RWPE1 (cell line): ENCODE data around the gene NECTIN1.
A peak's percentile ranks its signal among the peaks of the same experiment; 100 is the strongest.

ENCODE experiments used
- CTCF ChIA-PET: fragments of 350-600 bp; sonication (Branson Sonifier 250); formaldehyde crosslinking; extraction: SDS; loops from one replicate; lab custom pipeline; 2021; lab: Yijun Ruan, JAX
- POLR2A ChIA-PET: fragments of 400-600 bp; formaldehyde crosslinking; extraction: SDS; loops from one replicate; lab custom pipeline; 2020; ENCODE audit warnings: antibody characterized with exemption; ENCODE audit not compliant: low non-redundant PET; lab: Yijun Ruan, JAX
- DNase-seq: peaks from one replicate; pipeline ENCODE4 v3.0.0; 2012; ENCODE audit warnings: low spot score
- H3K27ac ChIP-seq: fragments of 450-650 bp; 2 replicates; pipeline ENCODE4 v1.5.1; 2017
- CTCF ChIP-seq: fragments of 450-650 bp; conservative IDR thresholded peaks from 2 replicates; pipeline ENCODE4 v1.5.1; 2017; ENCODE audit warnings: low read depth, mild to moderate bottlenecking

NECTIN1 gene

GRCh38 chr11:119683783-119684182, 45.2 kb downstream of the NECTIN1 start:
- POLR2A ChIA-PET, result interaction anchor here (0.5 kb wide), 1 partner anchor 438 kb away, joined by 3 read pairs; no protein-coding TSS in a partner anchor
- no peak for DNase-seq

GRCh38 chr11:119681361-119681910, 47.6 kb downstream of the NECTIN1 start:
- POLR2A ChIA-PET, result no interaction called here
- CTCF ChIA-PET, result interaction anchor here (1.0 to 1.6 kb wide), 2 partner anchors 48 to 62 kb away, joined by 3 to 7 read pairs; partner anchors contain the start of gene NECTIN1
- no peak for DNase-seq
- no peak for TF ChIP-seq CTCF
- peak overlapping the region; percentile 68 for H3K27ac ChIP-seq

More at GRCh38 chr11:119683783-119684182, 45.2 kb downstream of the NECTIN1 start:
- TF ChIP-seq CTCF, result no peak
- CTCF ChIA-PET, result interaction anchor here (1.3 kb wide), 1 partner anchor 46 kb away, joined by 5 read pairs; no protein-coding TSS in a partner anchor
- peak overlapping the region; percentile 87 for H3K27ac ChIP-seq

GRCh38 chr11:119680541-119681360, 48.2 kb downstream of the NECTIN1 start:
- DNase-seq, result no peak
- ChIA-PET CTCF (interaction anchor here (0.8 to 1.6 kb wide), 4 partner anchors 9 to 62 kb away, joined by 3 to 7 read pairs (median 4); partner anchors contain the start of gene NECTIN1), POLR2A (no interaction called here)
- H3K27ac ChIP-seq, result peak overlapping the region; percentile 68
- no peak for TF ChIP-seq CTCF

GRCh38 chr11:119679346-119679745, 49.7 kb downstream of the NECTIN1 start:
- DNase-seq, result no peak
- H3K27ac ChIP-seq, result peak overlapping the region; percentile 68
- CTCF ChIA-PET, result interaction anchor here (0.6 to 0.7 kb wide), 2 partner anchors 50 to 191 kb away, joined by 4 to 5 read pairs; partner anchors contain the start of gene NECTIN1
- TF ChIP-seq CTCF, result no peak
- POLR2A ChIA-PET, result no interaction called here

- peak overlapping the region; percentile 58; the same call in 1 of the 2 replicates for H3K27ac ChIP-seq
- CTCF ChIA-PET, result interaction anchor here (0.6 kb wide), 1 partner anchor 37 kb away, joined by 3 read pairs; no protein-coding TSS in a partner anchor
- no peak for DNase-seq
- no peak for TF ChIP-seq CTCF
- POLR2A ChIA-PET, result interaction anchor here (0.8 kb wide), 1 partner anchor 47 kb away, joined by 3 read pairs; no protein-coding TSS in a partner anchor
Observed at GRCh38 chr11:119678351-119678750, 50.6 kb downstream of the NECTIN1 start.

- CTCF ChIA-PET, result interaction anchor here (0.6 to 0.7 kb wide), 2 partner anchors 36 to 50 kb away, joined by 3 to 4 read pairs; no protein-coding TSS in a partner anchor
Observed at GRCh38 chr11:119677840-119678239, 51.2 kb downstream of the NECTIN1 start.

More at GRCh38 chr11:119677840-119678239, 51.2 kb downstream of the NECTIN1 start:
- DNase-seq, result no peak
- POLR2A ChIA-PET, result no interaction called here
- no peak for TF ChIP-seq CTCF
- H3K27ac ChIP-seq, result peak overlapping the region; percentile 58; the same call in 1 of the 2 replicates
